IMR-90 (cell line): Measurements from ENCODE around the gene VSIR. TPM values are rescaled to one million over a fixed set of nuclear protein-coding genes. Genes with fewer than 3 reads are reported as not detected.

ENCODE experiments used
- ATAC-seq: fragments of 200-7000 bp; cut with Tn5 transposase; 2 replicates; pipeline ENCODE4 v1.9.1; 2020; ENCODE audit warnings: low read depth, mild to moderate bottlenecking, moderate library complexity
- BruUV-seq: library from RNA; stranded (reverse); fragments of 400-500 nt; replicated peaks from 2 replicates; lab custom pipeline; 2021; lab: Mats Ljungman, UMichigan
- CTCF ChIA-PET: fragments of 300-600 bp; formaldehyde crosslinking; extraction: SDS; loops from one replicate; lab custom pipeline; 2021; ENCODE audit warnings: antibody characterized with exemption; lab: Yijun Ruan, JAX
- POLR2A ChIA-PET: fragments of 300-600 bp; sonication (Branson Sonifier 250); formaldehyde crosslinking; loops from one replicate; lab custom pipeline; 2022; ENCODE audit warnings: antibody characterized with exemption; ENCODE audit not compliant: unreplicated experiment; lab: Charles Lee
- DNase-seq: peaks from one replicate; pipeline ENCODE4 v3.0.0; 2013
- H2AFZ ChIP-seq: replicated peaks from 2 replicates; pipeline ENCODE3; 2013; ENCODE audit warnings: low read length, mild to moderate bottlenecking; ENCODE audit not compliant: poor library complexity
- H2AK5ac ChIP-seq: 2 replicates; pipeline ENCODE4 v1.6.1; 2013; ENCODE audit warnings: low read depth, low read length, inconsistent platforms
- H2AK9ac ChIP-seq: replicated peaks from 2 replicates; pipeline ENCODE3; 2013; ENCODE audit warnings: mild to moderate bottlenecking, low read depth, low read length, moderate library complexity; ENCODE audit not compliant: poor library complexity
- H2BK120ac ChIP-seq: 2 replicates; pipeline ENCODE4 v1.6.1; 2013; ENCODE audit warnings: low read depth, low read length, inconsistent platforms
- H2BK15ac ChIP-seq: 3 replicates; pipeline ENCODE4 v1.6.1; 2013; ENCODE audit warnings: low read depth, low read length, inconsistent platforms
- H2BK20ac ChIP-seq: 2 replicates; pipeline ENCODE4 v1.6.1; 2013; ENCODE audit warnings: low read depth, mild to moderate bottlenecking, inconsistent platforms, low read length, moderate library complexity
- H2BK5ac ChIP-seq: 2 replicates; pipeline ENCODE4 v1.6.1; 2013; ENCODE audit warnings: mild to moderate bottlenecking, low read depth, low read length, inconsistent platforms; ENCODE audit not compliant: poor library complexity, severe bottlenecking
- H3K14ac ChIP-seq: replicated peaks from 2 replicates; pipeline ENCODE4 v1.6.1; 2013; ENCODE audit warnings: low read depth, low read length, inconsistent platforms
- H3K18ac ChIP-seq: 2 replicates; pipeline ENCODE4 v1.6.1; 2013; ENCODE audit warnings: low read depth, low read length, control low read depth
- H3K23ac ChIP-seq: 2 replicates; pipeline ENCODE4 v1.6.1; 2013; ENCODE audit warnings: low read depth, low read length, inconsistent platforms
- H3K27ac ChIP-seq: 2 replicates; pipeline ENCODE4 v1.5.1; 2013; ENCODE audit warnings: mild to moderate bottlenecking, control low read depth, low read length; ENCODE audit not compliant: insufficient read depth
- H3K27me3 ChIP-seq: 2 replicates; pipeline ENCODE4 v1.6.1; 2013; ENCODE audit warnings: low read length; ENCODE audit not compliant: control insufficient read depth, insufficient read depth
- H3K36me3 ChIP-seq: 2 replicates; pipeline ENCODE4 v1.6.1; 2013; ENCODE audit warnings: low read length, mixed read lengths; ENCODE audit not compliant: control insufficient read depth, insufficient read depth
- H3K4ac ChIP-seq: 2 replicates; pipeline ENCODE4 v1.6.1; 2013; ENCODE audit warnings: low read depth, low read length, inconsistent platforms
- H3K4me1 ChIP-seq: 2 replicates; pipeline ENCODE4 v1.6.1; 2013; ENCODE audit warnings: low read length, mixed read lengths; ENCODE audit not compliant: control insufficient read depth, insufficient read depth
- H3K4me2 ChIP-seq: 2 replicates; pipeline ENCODE4 v1.6.1; 2013; ENCODE audit warnings: low read depth, mild to moderate bottlenecking, control low read depth, low read length, moderate library complexity
- H3K4me3 ChIP-seq: 2 replicates; pipeline ENCODE4 v1.5.1; 2013; ENCODE audit warnings: low read depth, mild to moderate bottlenecking, control low read depth, low read length, moderate library complexity; ENCODE audit not compliant: insufficient read depth
- H3K56ac ChIP-seq: 2 replicates; pipeline ENCODE4 v1.6.1; 2013; ENCODE audit warnings: low read length, inconsistent platforms; ENCODE audit not compliant: insufficient read depth; ENCODE audit errors: extremely low read depth
- H3K79me1 ChIP-seq, 2 experiments: 2 replicates each; pipeline ENCODE4 v1.6.1; 2013; ENCODE audit warnings: low read length in 2 of 2, inconsistent platforms in 1 of 2, low read depth in 1 of 2
- H3K9ac ChIP-seq: 2 replicates; pipeline ENCODE4 v1.6.1; 2013; ENCODE audit warnings: low read depth, low read length, control low read depth
- H3K9me1 ChIP-seq: 2 replicates; pipeline ENCODE4 v1.6.1; 2013; ENCODE audit warnings: low read length, inconsistent platforms; ENCODE audit not compliant: insufficient read depth
- H3K9me3 ChIP-seq: 2 replicates; pipeline ENCODE4 v1.6.1; 2013; ENCODE audit warnings: low read length; ENCODE audit not compliant: control insufficient read depth, insufficient read depth
- H4K20me1 ChIP-seq: 2 replicates; pipeline ENCODE4 v1.6.1; 2013; ENCODE audit warnings: low read length, inconsistent platforms; ENCODE audit not compliant: insufficient read depth
- H4K5ac ChIP-seq: 2 replicates; pipeline ENCODE4 v1.6.1; 2013; ENCODE audit warnings: mild to moderate bottlenecking, low read depth, low read length, control low read depth
- H4K8ac ChIP-seq, 2 experiments: 2 replicates each; pipeline ENCODE4 v1.6.1; 2013; ENCODE audit warnings: low read depth in 2 of 2, low read length in 2 of 2, control low read depth in 1 of 2, inconsistent platforms in 1 of 2
- H4K91ac ChIP-seq: 2 replicates; pipeline ENCODE4 v1.6.1; 2013; ENCODE audit warnings: low read depth, low read length, inconsistent platforms; ENCODE audit not compliant: insufficient read depth
- BHLHE40 ChIP-seq: fragments of 150-350 bp; IDR thresholded peaks from 2 replicates; pipeline ENCODE4 v1.6.1; 2016; ENCODE audit warnings: mild to moderate bottlenecking, low read depth, low read length
- CEBPB ChIP-seq: IDR thresholded peaks from 2 replicates; pipeline ENCODE4 v1.6.1; 2012; ENCODE audit warnings: low read depth, low read length, improper control_type of control experiment
- CHD1 ChIP-seq: IDR thresholded peaks from 2 replicates; pipeline ENCODE4 v1.6.1; 2012; ENCODE audit warnings: low read depth, low read length, improper control_type of control experiment
- ELK1 ChIP-seq: fragments of 150-350 bp; IDR thresholded peaks from 2 replicates; pipeline ENCODE4 v1.6.1; 2016; ENCODE audit warnings: low read depth, mild to moderate bottlenecking, low read length, moderate library complexity, borderline replicate concordance
- FOS ChIP-seq: fragments of 150-350 bp; IDR thresholded peaks from 2 replicates; pipeline ENCODE4 v1.6.1; 2016; ENCODE audit warnings: low read depth, low read length
- MAFK ChIP-seq: IDR thresholded peaks from 2 replicates; pipeline ENCODE4 v1.6.1; 2012; ENCODE audit warnings: low read depth, low read length, improper control_type of control experiment
- MAZ ChIP-seq: IDR thresholded peaks from 2 replicates; pipeline ENCODE4 v1.6.1; 2012; ENCODE audit warnings: low read depth, mild to moderate bottlenecking, low read length, improper control_type of control experiment, moderate library complexity, borderline replicate concordance
- MXI1 ChIP-seq: IDR thresholded peaks from 2 replicates; pipeline ENCODE4 v1.6.1; 2012; ENCODE audit warnings: low read depth, mild to moderate bottlenecking, low read length, moderate library complexity, borderline replicate concordance
- NFE2L2 ChIP-seq: fragments of 150-350 bp; IDR thresholded peaks from 2 replicates; pipeline ENCODE4 v1.6.1; 2016; ENCODE audit warnings: low read depth, mild to moderate bottlenecking, low read length
- POLR2A ChIP-seq: IDR thresholded peaks from 2 replicates; pipeline ENCODE4 v1.6.1; 2012; ENCODE audit warnings: mild to moderate bottlenecking, low read depth, low read length
- RAD21 ChIP-seq: IDR thresholded peaks from 2 replicates; pipeline ENCODE4 v1.6.1; 2012; ENCODE audit warnings: low read length, improper control_type of control experiment
- RCOR1 ChIP-seq: IDR thresholded peaks from 2 replicates; pipeline ENCODE4 v1.6.1; 2012; ENCODE audit warnings: mild to moderate bottlenecking, low read length, improper control_type of control experiment; ENCODE audit not compliant: insufficient replicate concordance
- RFX5 ChIP-seq: IDR thresholded peaks from 2 replicates; pipeline ENCODE4 v1.8.0; 2012; ENCODE audit warnings: low read depth, mild to moderate bottlenecking, low read length, moderate library complexity
- SMC3 ChIP-seq: fragments of 150-350 bp; IDR thresholded peaks from 2 replicates; pipeline ENCODE4 v1.6.1; 2016; ENCODE audit warnings: low read depth, mild to moderate bottlenecking, antibody characterized with exemption, low read length, moderate library complexity
- USF2 ChIP-seq: fragments of 150-350 bp; IDR thresholded peaks from 2 replicates; pipeline ENCODE4 v1.6.1; 2017; ENCODE audit warnings: mild to moderate bottlenecking, antibody characterized with exemption, low read length, low read depth
- WGBS, 2 experiments: methylation state at CpG; one replicate each; pipeline versions ENCODE4 v1.1.5 to v1.1.7; 2013; ENCODE audit warnings: missing lambda C conversion rate in 2 of 2; ENCODE audit not compliant: insufficient read length in 1 of 2; ENCODE audit errors: extremely low coverage in 2 of 2; 5-methylcytosine and 5-hydroxymethylcytosine counted together
- dilution Hi-C: fragments of 300-500 bp; cut with HindIII; formaldehyde crosslinking; loops from one replicate; pipeline ENCODE4 v1.14.3; 2018; ENCODE audit warnings: low sequenced_read_pairs; ENCODE audit not compliant: unreplicated experiment
- in situ Hi-C: fragments of 300-500 bp; cut with MboI; formaldehyde crosslinking; loops from 3 replicates; pipeline ENCODE4 v1.14.3; 2019; ENCODE audit warnings: low sequenced_read_pairs, inconsistent platforms, mixed read lengths
- intact Hi-C: fragments of 100-400 bp; cut with micrococcal nuclease; formaldehyde crosslinking; loops from 2 replicates; pipeline ENCODE4 v1.10.0; 2022
- polyA plus RNA-seq, 3 experiments: library from polyadenylated mRNA; depleted of rRNA; stranded (reverse); fragments of >200 nt; gene quantifications; 2 replicates each; pipeline ENCODE4 v1.2.3, GENCODE V29; 2012; ENCODE audit warnings: low replicate concordance in 1 of 3
- total RNA-seq: library from RNA; depleted of rRNA; stranded (reverse); fragments of >200 nt; gene quantifications from 2 replicates; pipeline ENCODE4 v1.2.3, GENCODE V29; 2012
- TF ChIP-seq, protein P1 (sequence below): conservative IDR thresholded peaks from 2 replicates; pipeline ENCODE4 v1.5.1; 2012; ENCODE audit warnings: mild to moderate bottlenecking, low read depth, low read length, improper control_type of control experiment

The VSIR gene
- total and polyA plus RNA-seq, 2 of the 4 experiments (the other 2 are of a cell fraction), result 5.0 to 23.8 TPM

GRCh38 chr10:71782917-71783490 is 9.7 kb upstream of the VSIR start:
- H3K23ac ChIP-seq, result no peak overlapping the region
- H3K4me1 ChIP-seq, result no peaks in the 10 kb centered on the region
- H3K14ac ChIP-seq, result no peak overlapping the region
- H3K9me3 ChIP-seq, result no peaks in the 10 kb centered on the region
- in situ Hi-C loops, result no loop called here
- H2AK5ac ChIP-seq, result no peak overlapping the region
- H2AK9ac ChIP-seq, result no peak overlapping the region
- DNase-seq (no peak), ATAC-seq (0 out of 2 replicates have a peak, but pooled peaks have one; percentile 37)
- H3K4me2 ChIP-seq, result no peak overlapping the region
- no TSS peak for BruUV-seq
- H3K36me3 ChIP-seq, result no peaks in the 10 kb centered on the region
- H2AFZ ChIP-seq, result peak overlapping the region; percentile 36
- no peak overlapping the region for H3K9ac ChIP-seq
- no peak overlapping the region for H3K18ac ChIP-seq
- H3K79me1 ChIP-seq, result no peaks in the 10 kb centered on the region
- no peak overlapping the region for H2BK15ac ChIP-seq
- dilution Hi-C loops, result no loop called here
- ChIA-PET POLR2A (no interaction called here), CTCF (no interaction called here)
- peaks cover 69% of the 10 kb centered on the region for H3K27me3 ChIP-seq
- H2BK120ac ChIP-seq, result no peak overlapping the region
- no peak overlapping the region for H3K4me3 ChIP-seq
- no peak overlapping the region for H3K27ac ChIP-seq
- no peaks in the 10 kb centered on the region for H4K20me1 ChIP-seq
- H3K9me1 ChIP-seq, result no peaks in the 10 kb centered on the region; the same call in 1 of the 2 replicates
- no peak overlapping the region for H4K8ac ChIP-seq
- WGBS, 2 experiments, result no CpG with 5 or more reads among the region's 7 CpGs
- no peak overlapping the region for H2BK5ac ChIP-seq
- H4K5ac ChIP-seq, result no peak overlapping the region
- no peak overlapping the region for H4K91ac ChIP-seq
- H3K4ac ChIP-seq, result no peak overlapping the region
- TF ChIP-seq MAFK (no peak), CHD1 (no peak), FOS (no peak), POLR2A (no peak), MXI1 (no peak), ELK1 (no peak), BHLHE40 (no peak), SMC3 (no peak), RCOR1 (no peak), NFE2L2 (no peak), CEBPB (no peak), MAZ (no peak), RFX5 (no peak), USF2 (no peak), RAD21 (no peak)
- TF ChIP-seq, protein P1, sequence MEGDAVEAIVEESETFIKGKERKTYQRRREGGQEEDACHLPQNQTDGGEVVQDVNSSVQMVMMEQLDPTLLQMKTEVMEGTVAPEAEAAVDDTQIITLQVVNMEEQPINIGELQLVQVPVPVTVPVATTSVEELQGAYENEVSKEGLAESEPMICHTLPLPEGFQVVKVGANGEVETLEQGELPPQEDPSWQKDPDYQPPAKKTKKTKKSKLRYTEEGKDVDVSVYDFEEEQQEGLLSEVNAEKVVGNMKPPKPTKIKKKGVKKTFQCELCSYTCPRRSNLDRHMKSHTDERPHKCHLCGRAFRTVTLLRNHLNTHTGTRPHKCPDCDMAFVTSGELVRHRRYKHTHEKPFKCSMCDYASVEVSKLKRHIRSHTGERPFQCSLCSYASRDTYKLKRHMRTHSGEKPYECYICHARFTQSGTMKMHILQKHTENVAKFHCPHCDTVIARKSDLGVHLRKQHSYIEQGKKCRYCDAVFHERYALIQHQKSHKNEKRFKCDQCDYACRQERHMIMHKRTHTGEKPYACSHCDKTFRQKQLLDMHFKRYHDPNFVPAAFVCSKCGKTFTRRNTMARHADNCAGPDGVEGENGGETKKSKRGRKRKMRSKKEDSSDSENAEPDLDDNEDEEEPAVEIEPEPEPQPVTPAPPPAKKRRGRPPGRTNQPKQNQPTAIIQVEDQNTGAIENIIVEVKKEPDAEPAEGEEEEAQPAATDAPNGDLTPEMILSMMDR, result no peak
- no peak overlapping the region for H2BK20ac ChIP-seq
- H3K56ac ChIP-seq, result no peak overlapping the region
- intact Hi-C loops, result no loop called here
